ENCODE data around the gene EREG. TPM values are rescaled to one million over a fixed set of nuclear protein-coding genes. Genes with fewer than 3 reads are reported as not detected.

Gene EREG
- total and polyA plus RNA-seq, 7 donors, result 0.71 to 5.8 (median 2.0) TPM

- no peaks in the 10 kb centered on the region for H3K36me3 ChIP-seq
Observed at GRCh38 chr4:74370912-74371311, 6.0 kb downstream of the EREG start.

GRCh38 chr4:74374128-74374527 lies 9.2 kb downstream of the EREG start:
- WGBS, 2 donors, result 19 to 65% methylated on average over 1 of the region's 1 CpG
- Histone ChIP-seq H3K27ac (no peak overlapping the region), H3K4me3 (no peak overlapping the region), H3K27me3 (no peaks in the 10 kb centered on the region), H3K36me3 (no peaks in the 10 kb centered on the region), H3K9me3 (no peaks in the 10 kb centered on the region), H3K4me1 (peaks cover 0 to 4% (median 0%) of the 10 kb centered on the region in 4 donors)
- intact Hi-C loops (cut with DNase I), result no loop called here
- no peak for TF ChIP-seq POLR2A (IDR thresholded peaks at IDR 0.05)
- no peak for TF ChIP-seq CTCF (IDR thresholded peaks at IDR 0.05)
- TF ChIP-seq EP300 (IDR thresholded peaks at IDR 0.05), result no peak
- TF ChIP-seq POLR2AphosphoS5 (IDR thresholded peaks at IDR 0.05), result no peak
- no peak for DNase-seq

More at GRCh38 chr4:74370912-74371311, 6.0 kb downstream of the EREG start:
- intact Hi-C loops (cut with DNase I), result no loop called here
- Histone ChIP-seq H3K4me1 (peaks cover 0 to 6% (median 3%) of the 10 kb centered on the region in 4 donors), H3K9me3 (no peaks in the 10 kb centered on the region), H3K4me3 (no peak overlapping the region), H3K27me3 (peaks cover 0 to 3% (median 0%) of the 10 kb centered on the region in 3 donors), H3K27ac (no peak overlapping the region)
- TF ChIP-seq POLR2A (IDR thresholded peaks at IDR 0.05) (no peak), CTCF (IDR thresholded peaks at IDR 0.05) (peak in 3 of 4 experiments; percentile 20 to 31 (median 25))
- WGBS, 2 donors, result 6 to 18% methylated on average over 1 of the region's 1 CpG
- no peak for DNase-seq

- intact Hi-C loops (cut with DNase I), result loop anchor here (5.0 kb wide), 1 partner anchor 73 kb away; the partner anchor contains the start of gene AREG
- Histone ChIP-seq H3K27me3 (no peaks in the 10 kb centered on the region), H3K4me3 (no peak overlapping the region), H3K4me1 (peaks cover 0 to 4% (median 0%) of the 10 kb centered on the region in 4 donors), H3K9me3 (no peaks in the 10 kb centered on the region), H3K36me3 (no peaks in the 10 kb centered on the region), H3K27ac (no peak overlapping the region)
- WGBS, 2 donors, result 11 to 58% methylated on average over 10 of the region's 10 CpGs
- peak; percentile 66 for DNase-seq
- TF ChIP-seq EP300 (IDR thresholded peaks at IDR 0.05) (peak in 1 of 4 donors; percentile 41), CTCF (IDR thresholded peaks at IDR 0.05) (no peak)
Observed at GRCh38 chr4:74374561-74375327, 9.8 kb downstream of the EREG start.

- H3K27me3 ChIP-seq, result no peaks in the 10 kb centered on the region
- intact Hi-C loops (cut with DNase I), result loop anchor here (1.0 to 5.0 kb wide), 3 partner anchors 71 to 419 kb away; partner anchors contain the start of genes AREG and BTC
- TF ChIP-seq POLR2AphosphoS5 (IDR thresholded peaks at IDR 0.05), result no peak
- TF ChIP-seq CTCF (IDR thresholded peaks at IDR 0.05), result no peak
- TF ChIP-seq EP300 (IDR thresholded peaks at IDR 0.05), result no peak
- TF ChIP-seq POLR2A (IDR thresholded peaks at IDR 0.05), result no peak
- H3K36me3 ChIP-seq, result no peaks in the 10 kb centered on the region
- WGBS, 2 donors, result 21 to 66% methylated on average over 7 of the region's 7 CpGs
- H3K9me3 ChIP-seq, result no peaks in the 10 kb centered on the region
- H3K27ac ChIP-seq, result peak overlapping the region in 1 of 4 donors; percentile 41
- no peak overlapping the region for H3K4me3 ChIP-seq
- no peak for DNase-seq
- H3K4me1 ChIP-seq, result peaks cover 0 to 4% (median 0%) of the 10 kb centered on the region in 4 donors
Observed at GRCh38 chr4:74375824-74376426, 11.0 kb downstream of the EREG start.
